Testis (tissue), 2 donors: ENCODE data around the gene KLHDC8A.

Experiments used
- POLR2A ChIP-seq: fragments of 450-650 bp; IDR thresholded peaks from one replicate; pipeline ENCODE4 v1.6.1; 2017; ENCODE audit warnings: antibody characterized with exemption, mild to moderate bottlenecking, moderate library complexity
- TF ChIP-seq, protein P1 (sequence below), 3 experiments: fragments of 450-650 bp in 2 of 3; fragments of 200-600 bp in 1 of 3; sonication (generic) in 1 of 3; IDR thresholded peaks; one replicate each; pipeline ENCODE4 v1.5.1; 2016 to 2019; ENCODE audit warnings: antibody characterized with exemption in 3 of 3, mild to moderate bottlenecking in 2 of 3, moderate library complexity in 1 of 3

DNA sequence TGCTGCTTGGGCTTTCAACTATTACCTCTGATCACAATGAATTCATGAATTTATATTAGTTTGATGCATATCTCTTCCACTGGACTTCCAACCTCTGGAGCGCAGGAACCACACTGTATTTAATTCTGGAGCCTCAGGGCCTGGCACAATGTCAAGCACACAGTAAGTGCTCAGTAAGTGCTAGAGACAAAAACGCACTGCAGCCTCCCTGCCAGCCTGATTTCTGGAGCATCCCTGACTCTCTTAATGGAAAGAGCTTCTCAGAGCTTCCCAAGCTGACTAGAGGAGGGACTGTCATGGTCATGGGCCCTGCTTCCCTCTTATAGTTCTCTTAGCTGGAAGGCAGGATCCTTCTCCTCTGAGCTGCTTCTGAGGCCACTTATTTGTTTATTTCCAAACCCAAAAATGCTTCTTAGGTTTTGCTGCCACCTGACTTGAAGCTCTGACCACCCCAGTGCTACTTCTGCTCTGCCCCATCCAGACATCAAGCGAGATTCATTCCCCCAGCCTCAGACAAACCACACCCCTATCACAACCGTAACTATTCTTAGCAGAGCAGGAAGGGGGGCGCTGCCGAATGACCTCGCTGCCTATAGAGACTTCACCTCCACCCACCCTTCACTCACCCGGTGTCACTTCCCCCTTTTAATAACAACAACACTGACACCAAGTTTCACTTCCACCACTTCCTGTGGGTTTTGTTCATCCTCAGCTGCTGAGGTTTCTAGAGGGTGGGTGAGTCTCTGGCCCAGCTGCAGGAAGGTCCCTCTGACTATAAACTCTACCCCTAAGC is 68.8 kb downstream of the KLHDC8A start:
- TF ChIP-seq, protein P1, sequence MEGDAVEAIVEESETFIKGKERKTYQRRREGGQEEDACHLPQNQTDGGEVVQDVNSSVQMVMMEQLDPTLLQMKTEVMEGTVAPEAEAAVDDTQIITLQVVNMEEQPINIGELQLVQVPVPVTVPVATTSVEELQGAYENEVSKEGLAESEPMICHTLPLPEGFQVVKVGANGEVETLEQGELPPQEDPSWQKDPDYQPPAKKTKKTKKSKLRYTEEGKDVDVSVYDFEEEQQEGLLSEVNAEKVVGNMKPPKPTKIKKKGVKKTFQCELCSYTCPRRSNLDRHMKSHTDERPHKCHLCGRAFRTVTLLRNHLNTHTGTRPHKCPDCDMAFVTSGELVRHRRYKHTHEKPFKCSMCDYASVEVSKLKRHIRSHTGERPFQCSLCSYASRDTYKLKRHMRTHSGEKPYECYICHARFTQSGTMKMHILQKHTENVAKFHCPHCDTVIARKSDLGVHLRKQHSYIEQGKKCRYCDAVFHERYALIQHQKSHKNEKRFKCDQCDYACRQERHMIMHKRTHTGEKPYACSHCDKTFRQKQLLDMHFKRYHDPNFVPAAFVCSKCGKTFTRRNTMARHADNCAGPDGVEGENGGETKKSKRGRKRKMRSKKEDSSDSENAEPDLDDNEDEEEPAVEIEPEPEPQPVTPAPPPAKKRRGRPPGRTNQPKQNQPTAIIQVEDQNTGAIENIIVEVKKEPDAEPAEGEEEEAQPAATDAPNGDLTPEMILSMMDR (IDR thresholded peaks at IDR 0.05): no peak
- TF ChIP-seq POLR2A: no peak
